HG03354 (cell line): Measurements from ENCODE around the gene RALB.
A peak's percentile ranks its signal among the peaks of the same experiment; 100 is the strongest.
"Not testable (repeated sequence)": the region's sequence is repeated elsewhere in the genome, so short reads cannot be mapped to it uniquely, and the experiment has no call there.

Source experiments
- ATAC-seq: cut with Tn5 transposase; IDR thresholded peaks from one replicate; pipeline ENCODE4 v1.9.1; 2021; ENCODE audit warnings: mild to moderate bottlenecking; ENCODE audit not compliant: unreplicated experiment, poor library complexity, severe bottlenecking

The RALB gene

DNA sequence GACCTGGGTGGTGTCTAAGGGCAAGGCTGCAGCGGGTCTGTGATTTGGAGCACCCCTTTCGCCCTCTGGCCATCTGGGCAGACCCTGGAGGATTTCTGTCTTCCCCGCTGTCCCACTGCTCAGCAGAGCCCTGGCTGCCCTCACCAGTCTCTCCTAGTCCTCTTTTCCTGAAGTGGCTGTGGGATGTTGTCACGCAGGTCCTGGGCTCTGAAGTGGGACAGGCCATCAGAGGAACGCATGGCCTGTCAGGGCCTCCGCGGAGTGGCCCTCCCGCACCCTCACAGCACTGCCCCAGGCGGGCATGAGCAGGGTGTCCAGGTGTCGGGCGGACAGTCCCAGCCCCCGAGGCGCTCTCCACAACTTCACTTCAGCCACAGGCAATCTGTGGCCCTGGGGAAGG lies 28.4 kb upstream of the RALB start:
- ATAC-seq: no peak

DNA sequence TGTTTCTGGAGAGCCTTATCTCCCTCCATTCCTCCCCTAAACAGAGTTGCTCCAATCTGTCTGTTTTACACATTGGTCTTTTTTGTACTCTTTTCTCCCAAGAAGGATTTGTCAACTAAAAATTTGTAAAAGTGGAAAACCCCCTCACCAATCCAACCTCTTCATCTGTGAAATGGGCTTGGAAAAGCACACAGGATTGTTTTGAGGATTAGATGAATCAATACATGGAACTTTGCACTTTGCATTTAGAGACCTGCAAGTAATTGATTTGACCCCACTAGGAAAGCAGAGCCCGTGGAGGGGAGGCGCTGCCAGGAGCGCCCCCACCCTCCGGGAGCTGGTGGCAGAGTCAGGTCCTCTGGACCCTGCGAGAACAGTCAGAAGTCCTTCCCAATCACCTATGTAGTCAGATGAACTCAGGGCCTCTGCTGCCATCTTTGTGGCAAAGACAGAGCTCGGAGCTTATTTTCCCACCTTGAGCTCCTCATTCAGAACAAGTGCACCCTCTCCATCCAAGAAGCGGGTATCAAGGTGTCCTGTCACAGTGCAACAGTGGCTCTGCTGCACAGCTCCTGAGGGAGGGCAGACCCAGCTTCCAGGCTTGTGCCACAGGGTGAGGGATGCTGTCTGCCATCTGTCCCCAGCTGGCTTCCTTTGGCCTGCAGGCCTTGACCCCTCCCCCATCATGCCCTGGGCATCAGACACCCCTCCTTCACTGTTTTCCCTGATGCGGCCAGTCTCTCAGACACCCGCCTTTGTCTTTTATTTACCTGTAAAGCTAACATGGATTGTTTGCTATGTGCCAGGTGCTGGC lies 27.7 kb upstream of the RALB start:
- ATAC-seq: no peak

- no peak for ATAC-seq
Observed at GRCh38 chr2:120225549-120226065, 27.0 kb upstream of the RALB start.

- no peak for ATAC-seq
Observed at GRCh38 chr2:120226316-120226715, 26.3 kb upstream of the RALB start.

DNA sequence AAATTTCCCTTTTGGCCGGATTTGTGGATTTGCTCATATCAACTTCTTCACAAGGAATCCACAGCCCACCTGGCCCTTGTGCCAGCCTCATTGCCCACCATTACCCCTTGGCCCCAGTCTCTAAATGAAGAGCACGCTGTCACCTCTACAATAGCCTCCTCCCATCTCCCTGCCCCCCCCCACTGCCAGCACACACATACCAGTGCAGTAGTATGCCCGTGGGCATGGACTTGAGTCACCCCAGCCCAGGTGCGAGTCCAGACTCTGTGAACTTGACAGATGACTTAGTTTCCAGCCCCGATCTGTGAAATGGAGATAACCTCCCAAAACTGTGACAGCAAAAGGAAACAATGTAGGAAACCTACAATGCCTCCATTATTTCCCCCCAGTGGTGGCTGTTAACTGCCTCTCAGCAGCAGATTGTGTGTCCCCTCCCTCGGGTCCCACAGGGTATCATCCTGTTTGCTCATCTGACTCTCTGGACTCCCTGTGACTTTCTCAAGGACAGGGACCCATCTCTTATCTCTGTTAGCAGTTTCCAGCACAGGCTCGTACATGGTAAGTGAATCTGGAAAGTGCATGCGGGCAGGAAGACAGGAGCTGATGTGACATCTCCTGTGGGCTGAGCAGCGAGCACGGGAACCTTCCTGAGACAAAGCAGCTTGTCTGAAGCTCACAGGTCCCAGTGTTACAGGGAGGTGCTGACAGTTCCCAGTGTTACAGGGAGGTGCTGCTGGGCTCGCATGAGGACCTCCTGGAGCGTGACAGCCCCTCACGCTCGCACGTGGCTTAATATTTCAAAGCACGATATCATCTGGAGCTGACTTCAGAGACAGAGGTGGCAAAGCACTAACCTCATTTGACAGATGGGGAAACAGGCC lies 25.3 kb upstream of the RALB start:
- no peak for ATAC-seq

GRCh38 chr2:120228503-120228902 lies 24.1 kb upstream of the RALB start:
- ATAC-seq: no peak

DNA sequence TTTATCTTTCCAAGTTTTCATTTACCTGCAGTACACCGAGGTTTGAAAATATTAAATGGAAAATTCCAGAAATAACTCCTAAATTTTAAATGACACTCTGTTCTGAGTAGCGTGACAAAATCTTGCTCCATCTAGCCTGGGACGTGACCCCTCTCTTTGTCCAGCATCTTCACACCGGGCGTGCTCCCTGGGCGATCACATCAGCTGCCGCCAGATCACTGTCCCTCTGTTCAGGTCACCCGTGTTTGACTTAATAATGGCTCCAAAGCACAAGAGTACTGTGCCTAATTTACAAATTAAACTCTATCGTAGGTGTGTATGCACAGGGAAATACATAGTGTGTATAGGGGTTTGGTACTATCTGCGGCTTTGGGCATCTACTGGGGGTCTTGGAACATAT lies 23.3 kb upstream of the RALB start:
- ATAC-seq: no peak

- ATAC-seq: no peak
Observed at GRCh38 chr2:120230515-120231471, 21.9 kb upstream of the RALB start.

DNA sequence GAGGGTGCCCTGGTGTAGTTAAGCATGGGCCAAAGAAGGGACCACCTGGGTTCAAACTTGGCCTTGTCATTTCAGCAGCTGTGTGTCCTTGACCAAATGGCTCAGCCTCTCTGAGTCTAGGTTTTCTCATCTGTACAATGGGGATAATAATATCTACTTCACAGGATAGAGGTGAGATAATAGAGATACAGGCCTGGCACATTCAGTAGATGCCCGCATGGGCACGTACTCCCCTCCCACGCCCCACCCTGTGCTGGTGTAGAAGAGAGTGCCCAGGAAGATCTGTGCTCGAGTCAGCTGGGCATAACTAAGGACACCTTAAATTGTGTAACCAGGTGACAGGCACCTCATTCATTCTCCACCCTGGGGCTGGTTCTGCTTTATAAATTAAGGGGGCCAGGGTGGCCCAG lies 21.1 kb upstream of the RALB start:
- no peak for ATAC-seq

GRCh38 chr2:120231974-120232635 lies 20.5 kb upstream of the RALB start:
- ATAC-seq: peak; percentile 89

DNA sequence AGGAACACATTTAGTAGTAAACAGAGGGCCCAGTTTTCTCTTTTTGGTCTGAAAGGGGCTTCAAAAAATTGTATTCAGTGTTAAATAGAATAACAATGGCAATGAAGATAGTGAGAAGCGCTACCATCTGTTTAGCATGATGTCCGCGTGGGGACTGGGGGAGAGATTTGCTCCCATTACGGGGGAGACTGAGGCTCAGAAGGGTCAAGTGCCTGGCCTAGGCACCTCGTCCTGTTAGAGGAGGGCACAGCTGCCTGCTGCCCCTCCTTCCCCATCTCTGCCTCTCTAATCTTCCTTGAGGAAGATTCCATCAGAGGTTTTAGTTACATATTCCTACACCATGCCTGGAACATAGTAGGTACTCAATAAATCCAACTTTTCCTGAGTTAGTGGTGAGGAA lies 19.4 kb upstream of the RALB start:
- no peak for ATAC-seq

DNA sequence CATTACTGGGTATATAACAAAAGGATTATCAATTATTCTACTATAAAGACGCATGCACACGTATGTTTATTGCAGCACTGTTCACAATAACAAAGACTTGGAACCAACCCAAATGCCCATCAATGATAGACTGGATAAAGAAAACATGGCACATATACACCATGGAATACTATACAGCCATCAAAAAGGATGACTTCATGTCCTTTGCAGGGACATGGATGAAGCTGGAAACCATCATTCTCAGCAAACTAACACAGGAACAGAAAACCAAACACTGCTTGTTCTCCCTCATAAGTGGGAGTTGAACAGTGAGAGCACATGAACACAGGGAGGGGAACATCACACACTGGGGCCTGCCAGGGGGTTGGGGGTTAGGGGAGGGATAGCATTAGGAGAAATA lies 17.5 kb upstream of the RALB start:
- not testable (repeated sequence) for ATAC-seq

DNA sequence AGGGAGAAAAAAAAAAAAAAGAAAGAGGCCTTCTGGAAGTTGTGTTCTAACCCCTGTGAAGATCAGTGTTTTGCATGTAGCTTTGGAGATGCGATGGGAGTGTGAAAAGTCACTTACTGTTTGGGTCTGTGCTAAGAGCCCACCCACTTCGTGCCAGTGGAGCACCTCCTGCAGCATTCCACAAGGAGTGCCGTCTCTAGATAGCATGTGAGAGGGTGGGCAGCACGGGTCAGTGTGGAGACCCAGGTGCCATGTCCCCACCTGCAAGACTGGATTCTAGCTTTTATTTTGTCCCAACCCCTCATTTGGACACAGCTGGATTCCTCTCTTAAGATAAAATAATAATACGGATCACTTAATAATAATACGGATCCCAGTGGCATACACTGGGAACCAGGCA lies 17.0 kb upstream of the RALB start:
- ATAC-seq: no peak

DNA sequence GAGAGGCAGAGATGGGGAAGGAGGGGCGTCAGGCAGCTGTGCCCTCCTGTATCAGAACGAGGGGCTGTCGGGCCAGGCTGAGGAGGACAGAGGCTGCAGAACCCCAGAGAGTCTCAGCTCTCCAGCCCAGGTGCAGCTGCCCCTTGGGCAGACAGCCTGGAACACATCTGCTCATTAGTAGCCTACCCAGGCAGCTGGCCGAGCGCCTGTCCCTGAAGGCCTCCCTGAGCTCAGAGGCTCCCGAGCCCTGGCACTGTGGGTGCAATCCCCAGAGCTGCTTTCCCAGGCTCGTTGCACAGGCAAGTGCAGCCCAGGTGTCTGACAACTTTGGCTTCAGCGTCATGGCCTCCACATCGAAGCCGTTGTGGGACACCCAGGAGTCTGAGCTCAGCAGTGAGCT lies 16.3 kb upstream of the RALB start:
- ATAC-seq: no peak

GRCh38 chr2:120236791-120237190 lies 15.9 kb upstream of the RALB start:
- no peak for ATAC-seq

DNA sequence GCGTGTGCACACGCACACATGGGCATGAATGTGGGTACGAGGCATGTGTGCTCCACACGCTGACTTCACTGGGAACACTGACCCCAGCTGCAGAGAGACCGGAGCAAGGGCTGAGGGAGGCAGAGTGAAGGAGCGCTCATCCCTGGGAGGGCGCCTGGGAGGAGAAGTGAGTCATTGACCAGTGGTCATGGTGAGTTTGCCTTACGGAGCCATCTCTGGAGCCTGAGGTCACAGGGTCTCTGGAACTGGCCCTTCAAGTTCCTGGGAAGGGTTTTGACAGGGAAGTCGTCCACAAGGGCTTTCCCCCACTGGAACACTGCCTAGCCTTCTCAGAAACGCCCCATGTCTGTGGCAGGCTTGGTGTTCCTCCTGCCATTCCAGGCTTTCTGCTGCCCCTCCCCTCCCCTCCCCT lies 15.2 kb upstream of the RALB start:
- no peak for ATAC-seq

DNA sequence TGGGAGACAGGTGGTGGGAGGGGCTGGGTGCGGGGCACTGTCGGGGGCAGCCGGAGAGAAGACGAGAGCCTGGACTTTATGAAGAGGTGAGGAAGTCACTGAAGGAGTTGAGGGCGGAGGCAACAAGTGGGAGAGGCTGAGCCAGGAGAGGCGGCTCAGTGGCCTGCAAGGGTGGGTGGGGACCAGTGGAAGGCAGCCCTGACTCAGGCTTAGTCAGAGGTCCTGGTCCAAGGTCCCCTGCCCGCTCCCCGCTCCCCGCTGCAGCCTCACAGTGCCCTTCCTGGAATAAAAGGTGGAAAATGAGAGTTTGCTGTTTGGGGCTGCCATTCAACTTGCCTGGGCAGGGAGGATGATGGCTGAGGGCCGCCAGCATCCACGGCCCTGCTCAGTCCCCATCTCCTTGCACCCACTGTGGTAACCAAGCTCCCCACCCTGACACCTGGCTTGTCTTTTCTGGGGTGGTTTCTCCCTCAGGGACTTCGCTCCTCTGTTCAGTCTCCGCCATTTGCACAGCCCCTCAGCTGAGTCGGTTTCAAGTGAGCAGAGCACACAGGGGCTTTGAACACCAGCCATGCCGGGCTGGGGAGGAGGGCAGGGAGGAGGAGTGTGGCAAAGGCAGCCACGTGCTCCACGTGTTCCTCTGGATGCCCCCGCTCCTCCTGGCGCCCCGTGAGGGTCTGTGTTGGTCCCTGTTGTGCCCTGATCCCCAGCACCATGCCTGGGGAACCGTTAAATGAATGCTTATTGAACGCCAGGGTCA lies 13.7 kb upstream of the RALB start:
- no peak for ATAC-seq

- ATAC-seq: no peak
Observed at GRCh38 chr2:120239488-120240287, 13.0 kb upstream of the RALB start.
